IMR-90 (cell line): ENCODE measurements around the gene MRPL41. TPM values are rescaled to one million over a fixed set of nuclear protein-coding genes. Genes with fewer than 3 reads are reported as not detected.

Experiments used
- ATAC-seq: fragments of 200-7000 bp; cut with Tn5 transposase; 2 replicates; pipeline ENCODE4 v1.9.1; 2020; ENCODE audit warnings: low read depth, mild to moderate bottlenecking, moderate library complexity
- BruUV-seq: library from RNA; stranded (reverse); fragments of 400-500 nt; replicated peaks from 2 replicates; lab custom pipeline; 2021; lab: Mats Ljungman, UMichigan
- CTCF ChIA-PET: fragments of 300-600 bp; formaldehyde crosslinking; extraction: SDS; loops from one replicate; lab custom pipeline; 2021; ENCODE audit warnings: antibody characterized with exemption; lab: Yijun Ruan, JAX
- POLR2A ChIA-PET: fragments of 300-600 bp; sonication (Branson Sonifier 250); formaldehyde crosslinking; loops from one replicate; lab custom pipeline; 2022; ENCODE audit warnings: antibody characterized with exemption; ENCODE audit not compliant: unreplicated experiment; lab: Charles Lee
- DNase-seq: peaks from one replicate; pipeline ENCODE4 v3.0.0; 2013
- H2AFZ ChIP-seq: replicated peaks from 2 replicates; pipeline ENCODE3; 2013; ENCODE audit warnings: low read length, mild to moderate bottlenecking; ENCODE audit not compliant: poor library complexity
- H2AK5ac ChIP-seq: 2 replicates; pipeline ENCODE4 v1.6.1; 2013; ENCODE audit warnings: low read depth, low read length, inconsistent platforms
- H2AK9ac ChIP-seq: replicated peaks from 2 replicates; pipeline ENCODE3; 2013; ENCODE audit warnings: mild to moderate bottlenecking, low read depth, low read length, moderate library complexity; ENCODE audit not compliant: poor library complexity
- H2BK120ac ChIP-seq: 2 replicates; pipeline ENCODE4 v1.6.1; 2013; ENCODE audit warnings: low read depth, low read length, inconsistent platforms
- H2BK15ac ChIP-seq: 3 replicates; pipeline ENCODE4 v1.6.1; 2013; ENCODE audit warnings: low read depth, low read length, inconsistent platforms
- H2BK20ac ChIP-seq: 2 replicates; pipeline ENCODE4 v1.6.1; 2013; ENCODE audit warnings: low read depth, mild to moderate bottlenecking, inconsistent platforms, low read length, moderate library complexity
- H2BK5ac ChIP-seq: 2 replicates; pipeline ENCODE4 v1.6.1; 2013; ENCODE audit warnings: mild to moderate bottlenecking, low read depth, low read length, inconsistent platforms; ENCODE audit not compliant: poor library complexity, severe bottlenecking
- H3K14ac ChIP-seq: replicated peaks from 2 replicates; pipeline ENCODE4 v1.6.1; 2013; ENCODE audit warnings: low read depth, low read length, inconsistent platforms
- H3K18ac ChIP-seq: 2 replicates; pipeline ENCODE4 v1.6.1; 2013; ENCODE audit warnings: low read depth, low read length, control low read depth
- H3K23ac ChIP-seq: 2 replicates; pipeline ENCODE4 v1.6.1; 2013; ENCODE audit warnings: low read depth, low read length, inconsistent platforms
- H3K27ac ChIP-seq: 2 replicates; pipeline ENCODE4 v1.5.1; 2013; ENCODE audit warnings: mild to moderate bottlenecking, control low read depth, low read length; ENCODE audit not compliant: insufficient read depth
- H3K27me3 ChIP-seq: 2 replicates; pipeline ENCODE4 v1.6.1; 2013; ENCODE audit warnings: low read length; ENCODE audit not compliant: control insufficient read depth, insufficient read depth
- H3K36me3 ChIP-seq: 2 replicates; pipeline ENCODE4 v1.6.1; 2013; ENCODE audit warnings: low read length, mixed read lengths; ENCODE audit not compliant: control insufficient read depth, insufficient read depth
- H3K4ac ChIP-seq: 2 replicates; pipeline ENCODE4 v1.6.1; 2013; ENCODE audit warnings: low read depth, low read length, inconsistent platforms
- H3K4me1 ChIP-seq: 2 replicates; pipeline ENCODE4 v1.6.1; 2013; ENCODE audit warnings: low read length, mixed read lengths; ENCODE audit not compliant: control insufficient read depth, insufficient read depth
- H3K4me2 ChIP-seq: 2 replicates; pipeline ENCODE4 v1.6.1; 2013; ENCODE audit warnings: low read depth, mild to moderate bottlenecking, control low read depth, low read length, moderate library complexity
- H3K4me3 ChIP-seq: 2 replicates; pipeline ENCODE4 v1.5.1; 2013; ENCODE audit warnings: low read depth, mild to moderate bottlenecking, control low read depth, low read length, moderate library complexity; ENCODE audit not compliant: insufficient read depth
- H3K56ac ChIP-seq: 2 replicates; pipeline ENCODE4 v1.6.1; 2013; ENCODE audit warnings: low read length, inconsistent platforms; ENCODE audit not compliant: insufficient read depth; ENCODE audit errors: extremely low read depth
- H3K79me1 ChIP-seq, 2 experiments: 2 replicates each; pipeline ENCODE4 v1.6.1; 2013; ENCODE audit warnings: low read length in 2 of 2, inconsistent platforms in 1 of 2, low read depth in 1 of 2
- H3K9ac ChIP-seq: 2 replicates; pipeline ENCODE4 v1.6.1; 2013; ENCODE audit warnings: low read depth, low read length, control low read depth
- H3K9me1 ChIP-seq: 2 replicates; pipeline ENCODE4 v1.6.1; 2013; ENCODE audit warnings: low read length, inconsistent platforms; ENCODE audit not compliant: insufficient read depth
- H3K9me3 ChIP-seq: 2 replicates; pipeline ENCODE4 v1.6.1; 2013; ENCODE audit warnings: low read length; ENCODE audit not compliant: control insufficient read depth, insufficient read depth
- H4K20me1 ChIP-seq: 2 replicates; pipeline ENCODE4 v1.6.1; 2013; ENCODE audit warnings: low read length, inconsistent platforms; ENCODE audit not compliant: insufficient read depth
- H4K5ac ChIP-seq: 2 replicates; pipeline ENCODE4 v1.6.1; 2013; ENCODE audit warnings: mild to moderate bottlenecking, low read depth, low read length, control low read depth
- H4K8ac ChIP-seq, 2 experiments: 2 replicates each; pipeline ENCODE4 v1.6.1; 2013; ENCODE audit warnings: low read depth in 2 of 2, low read length in 2 of 2, control low read depth in 1 of 2, inconsistent platforms in 1 of 2
- H4K91ac ChIP-seq: 2 replicates; pipeline ENCODE4 v1.6.1; 2013; ENCODE audit warnings: low read depth, low read length, inconsistent platforms; ENCODE audit not compliant: insufficient read depth
- CEBPB ChIP-seq: IDR thresholded peaks from 2 replicates; pipeline ENCODE4 v1.6.1; 2012; ENCODE audit warnings: low read depth, low read length, improper control_type of control experiment
- FOS ChIP-seq: fragments of 150-350 bp; IDR thresholded peaks from 2 replicates; pipeline ENCODE4 v1.6.1; 2016; ENCODE audit warnings: low read depth, low read length
- NFE2L2 ChIP-seq: fragments of 150-350 bp; IDR thresholded peaks from 2 replicates; pipeline ENCODE4 v1.6.1; 2016; ENCODE audit warnings: low read depth, mild to moderate bottlenecking, low read length
- RCOR1 ChIP-seq: IDR thresholded peaks from 2 replicates; pipeline ENCODE4 v1.6.1; 2012; ENCODE audit warnings: mild to moderate bottlenecking, low read length, improper control_type of control experiment; ENCODE audit not compliant: insufficient replicate concordance
- SMC3 ChIP-seq: fragments of 150-350 bp; IDR thresholded peaks from 2 replicates; pipeline ENCODE4 v1.6.1; 2016; ENCODE audit warnings: low read depth, mild to moderate bottlenecking, antibody characterized with exemption, low read length, moderate library complexity
- WGBS, 2 experiments: methylation state at CpG; one replicate each; pipeline versions ENCODE4 v1.1.5 to v1.1.7; 2013; ENCODE audit warnings: missing lambda C conversion rate in 2 of 2; ENCODE audit not compliant: insufficient read length in 1 of 2; ENCODE audit errors: extremely low coverage in 2 of 2; 5-methylcytosine and 5-hydroxymethylcytosine counted together
- dilution Hi-C: fragments of 300-500 bp; cut with HindIII; formaldehyde crosslinking; loops from one replicate; pipeline ENCODE4 v1.14.3; 2018; ENCODE audit warnings: low sequenced_read_pairs; ENCODE audit not compliant: unreplicated experiment
- in situ Hi-C: fragments of 300-500 bp; cut with MboI; formaldehyde crosslinking; loops from 3 replicates; pipeline ENCODE4 v1.14.3; 2019; ENCODE audit warnings: low sequenced_read_pairs, inconsistent platforms, mixed read lengths
- intact Hi-C: fragments of 100-400 bp; cut with micrococcal nuclease; formaldehyde crosslinking; loops from 2 replicates; pipeline ENCODE4 v1.10.0; 2022
- polyA plus RNA-seq, 3 experiments: library from polyadenylated mRNA; depleted of rRNA; stranded (reverse); fragments of >200 nt; gene quantifications; 2 replicates each; pipeline ENCODE4 v1.2.3, GENCODE V29; 2012; ENCODE audit warnings: low replicate concordance in 1 of 3
- total RNA-seq: library from RNA; depleted of rRNA; stranded (reverse); fragments of >200 nt; gene quantifications from 2 replicates; pipeline ENCODE4 v1.2.3, GENCODE V29; 2012
- TF ChIP-seq, protein P1 (sequence below): fragments of 150-350 bp; IDR thresholded peaks from 2 replicates; pipeline ENCODE4 v1.6.1; 2017; ENCODE audit warnings: mild to moderate bottlenecking, antibody characterized with exemption, low read length, low read depth

Gene MRPL41
- total and polyA plus RNA-seq, 2 of the 4 experiments (the other 2 are of a cell fraction): 15.6 to 38.9 TPM

DNA sequence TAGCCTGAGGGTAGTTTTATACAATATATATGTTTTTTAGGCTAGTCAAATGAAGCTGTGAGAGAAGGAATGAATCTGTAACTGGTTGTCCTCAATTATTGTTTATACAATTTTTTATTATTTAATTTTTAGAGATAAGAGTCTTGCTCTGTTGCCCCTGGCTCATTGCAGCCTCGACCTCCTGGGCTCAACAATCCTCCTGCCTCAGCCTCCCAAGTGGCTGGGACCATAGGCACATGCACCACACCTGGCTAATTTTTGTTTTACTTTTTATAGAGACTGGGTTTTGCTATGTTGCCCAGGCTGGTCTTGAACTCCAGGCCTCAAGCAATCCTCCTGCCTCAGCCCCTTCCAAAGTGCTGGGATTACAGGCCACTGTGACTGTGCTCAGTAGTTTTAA is 2.7 kb downstream of the MRPL41 start:
- H3K9me3 ChIP-seq: no peaks in the 10 kb centered on the region
- no peak overlapping the region for H2BK120ac ChIP-seq
- peaks cover 12% of the 10 kb centered on the region; the same call in 1 of the 2 replicates for H4K20me1 ChIP-seq
- H2BK20ac ChIP-seq: no peak overlapping the region
- H2AFZ ChIP-seq: no peak overlapping the region
- peaks cover 13 to 33% of the 10 kb centered on the region in 2 experiments for H3K79me1 ChIP-seq
- WGBS, 2 experiments: no CpG with 5 or more reads among the region's 1 CpG
- POLR2A ChIA-PET: no interaction called here
- DNase-seq (no peak), ATAC-seq (no peak)
- no peak overlapping the region for H2AK5ac ChIP-seq
- no peak overlapping the region for H3K27ac ChIP-seq
- TF ChIP-seq NFE2L2: no peak
- no peak for TF ChIP-seq RCOR1
- TF ChIP-seq SMC3: no peak
- TF ChIP-seq, protein P1, sequence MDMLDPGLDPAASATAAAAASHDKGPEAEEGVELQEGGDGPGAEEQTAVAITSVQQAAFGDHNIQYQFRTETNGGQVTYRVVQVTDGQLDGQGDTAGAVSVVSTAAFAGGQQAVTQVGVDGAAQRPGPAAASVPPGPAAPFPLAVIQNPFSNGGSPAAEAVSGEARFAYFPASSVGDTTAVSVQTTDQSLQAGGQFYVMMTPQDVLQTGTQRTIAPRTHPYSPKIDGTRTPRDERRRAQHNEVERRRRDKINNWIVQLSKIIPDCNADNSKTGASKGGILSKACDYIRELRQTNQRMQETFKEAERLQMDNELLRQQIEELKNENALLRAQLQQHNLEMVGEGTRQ: no peak
- no peak for TF ChIP-seq CEBPB
- no peak for TF ChIP-seq FOS
- no TSS peak for BruUV-seq
- no peak overlapping the region for H3K14ac ChIP-seq
- no peak overlapping the region for H3K9ac ChIP-seq
- no peak overlapping the region for H2AK9ac ChIP-seq
- H4K91ac ChIP-seq: no peak overlapping the region
- in situ Hi-C loops (no loop called here), intact Hi-C loops (no loop called here), dilution Hi-C loops (no loop called here)
- no peak overlapping the region for H2BK5ac ChIP-seq
- H3K27me3 ChIP-seq: no peaks in the 10 kb centered on the region
- no peak overlapping the region for H3K18ac ChIP-seq
- H4K5ac ChIP-seq: no peak overlapping the region
- H3K36me3 ChIP-seq: peaks cover 28% of the 10 kb centered on the region
- no peak overlapping the region for H3K4me2 ChIP-seq
- no peak overlapping the region for H3K4ac ChIP-seq
- H3K23ac ChIP-seq: no peak overlapping the region
- no peak overlapping the region for H3K4me3 ChIP-seq
- H2BK15ac ChIP-seq: no peak overlapping the region
- H3K4me1 ChIP-seq: peaks cover 5% of the 10 kb centered on the region; the same call in 1 of the 2 replicates
- no peak overlapping the region for H4K8ac ChIP-seq
- no peak overlapping the region for H3K56ac ChIP-seq
- H3K9me1 ChIP-seq: no peaks in the 10 kb centered on the region
- CTCF ChIA-PET: no interaction called here
